Hypothalamus (tissue), 51 donors: ENCODE results near the gene PCDHA13.
"Not testable (repeated sequence)": the region's sequence is repeated elsewhere in the genome, so short reads cannot be mapped to it uniquely, and the experiment has no call there.

ENCODE experiments used
- DNase-seq, 51 donors: peaks; one replicate each; lab custom pipeline; 2025; lab: John Stamatoyannopoulos, UW

Gene PCDHA13

GRCh38 chr5:140862441-140863295, 19.3 kb upstream of the PCDHA13 start:
- DNase-seq = no peak

- peak in 2 of 51 donors; percentile 14 to 43 for DNase-seq
Measured at GRCh38 chr5:140868721-140869554, 13.0 kb upstream of the PCDHA13 start, which contains the start of gene PCDHA11. TSS of gene PCDHA11 (plus strand) at chr5:140868957. CDS start at chr5:140869104, 147 bp downstream.

- DNase-seq = no peak
Measured at GRCh38 chr5:140869555-140869886, 12.4 kb upstream of the PCDHA13 start.

- no peak for DNase-seq
Measured at GRCh38 chr5:140870221-140871201, 11.4 kb upstream of the PCDHA13 start.

GRCh38 chr5:140875085-140876065, 6.5 kb upstream of the PCDHA13 start, which contains the start of gene PCDHA12:
TSS of gene PCDHA12 (plus strand) at chr5:140875308. CDS start at chr5:140875473, 165 bp downstream.
- no peak for DNase-seq

GRCh38 chr5:140876541-140877261, 5.2 kb upstream of the PCDHA13 start:
- DNase-seq = not testable (repeated sequence)

- DNase-seq = no peak
Measured at GRCh38 chr5:140877262-140877581, 4.7 kb upstream of the PCDHA13 start.

GRCh38 chr5:140882591-140882899, 621 bp downstream of the PCDHA13 start:
- peak in 2 of 51 donors; percentile 1 to 7 for DNase-seq

- DNase-seq = no peak
Measured at GRCh38 chr5:140883373-140883772, 1.4 kb downstream of the PCDHA13 start.

GRCh38 chr5:140883927-140884697, 2.2 kb downstream of the PCDHA13 start:
- no peak for DNase-seq

GRCh38 chr5:140916325-140916724, 34.4 kb downstream of the PCDHA13 start:
- DNase-seq = no peak

GRCh38 chr5:140923601-140924000, 41.7 kb downstream of the PCDHA13 start:
- DNase-seq = no peak

GRCh38 chr5:140925806-140926442, 44.0 kb downstream of the PCDHA13 start, which contains the start of gene PCDHAC1:
TSS of gene PCDHAC1 (plus strand) at chr5:140926299. CDS start at chr5:140926893, 594 bp downstream.
- DNase-seq = peak in 7 of 51 donors; percentile 19 to 57 (median 38)

- peak; percentile 15 to 89 (median 64) for DNase-seq
Measured at GRCh38 chr5:140926443-140927227, 44.7 kb downstream of the PCDHA13 start.

- DNase-seq = peak in 4 of 51 donors; percentile 1 to 19 (median 16)
Measured at GRCh38 chr5:140927228-140927573, 45.3 kb downstream of the PCDHA13 start.
